Measurements from ENCODE around the gene JAM2.

DNA sequence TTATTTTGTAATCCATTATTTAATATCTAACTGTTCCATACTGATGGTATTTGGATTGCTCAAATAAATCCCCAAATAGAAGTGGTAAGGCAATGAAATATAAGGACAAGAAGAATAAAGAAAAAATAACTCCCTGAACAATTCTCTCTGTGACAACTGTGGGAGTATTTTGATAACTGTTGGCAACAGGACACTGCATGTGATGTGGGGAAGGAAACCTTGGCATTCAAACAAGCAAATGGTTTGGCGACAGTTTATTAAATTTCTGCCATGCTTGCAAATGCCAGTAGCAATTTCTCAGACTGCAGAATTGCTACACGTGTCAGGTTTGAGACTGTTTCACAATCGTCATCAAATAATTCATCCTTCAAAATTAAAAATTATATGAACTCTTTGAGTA is 23.2 kb upstream of the JAM2 start:
- TF ChIP-seq POLR2AphosphoS5 (IDR thresholded peaks at IDR 0.05), result no peak
- TF ChIP-seq, protein P1, sequence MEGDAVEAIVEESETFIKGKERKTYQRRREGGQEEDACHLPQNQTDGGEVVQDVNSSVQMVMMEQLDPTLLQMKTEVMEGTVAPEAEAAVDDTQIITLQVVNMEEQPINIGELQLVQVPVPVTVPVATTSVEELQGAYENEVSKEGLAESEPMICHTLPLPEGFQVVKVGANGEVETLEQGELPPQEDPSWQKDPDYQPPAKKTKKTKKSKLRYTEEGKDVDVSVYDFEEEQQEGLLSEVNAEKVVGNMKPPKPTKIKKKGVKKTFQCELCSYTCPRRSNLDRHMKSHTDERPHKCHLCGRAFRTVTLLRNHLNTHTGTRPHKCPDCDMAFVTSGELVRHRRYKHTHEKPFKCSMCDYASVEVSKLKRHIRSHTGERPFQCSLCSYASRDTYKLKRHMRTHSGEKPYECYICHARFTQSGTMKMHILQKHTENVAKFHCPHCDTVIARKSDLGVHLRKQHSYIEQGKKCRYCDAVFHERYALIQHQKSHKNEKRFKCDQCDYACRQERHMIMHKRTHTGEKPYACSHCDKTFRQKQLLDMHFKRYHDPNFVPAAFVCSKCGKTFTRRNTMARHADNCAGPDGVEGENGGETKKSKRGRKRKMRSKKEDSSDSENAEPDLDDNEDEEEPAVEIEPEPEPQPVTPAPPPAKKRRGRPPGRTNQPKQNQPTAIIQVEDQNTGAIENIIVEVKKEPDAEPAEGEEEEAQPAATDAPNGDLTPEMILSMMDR (IDR thresholded peaks at IDR 0.05), result no peak
- no peak for TF ChIP-seq POLR2A (IDR thresholded peaks at IDR 0.05)
- TF ChIP-seq EP300 (IDR thresholded peaks at IDR 0.05), result no peak
